Tibial nerve (tissue), 4 donors: ENCODE results near the gene RPS6KA2. TPM values are rescaled to one million over a fixed set of nuclear protein-coding genes. Genes with fewer than 3 reads are reported as not detected.

Source experiments
- DNase-seq, 2 donors: peaks; one replicate each; pipeline ENCODE4 v3.0.0-alpha.2; 2019; ENCODE audit warnings: low spot score in 2 of 2
- H3K27ac ChIP-seq, 4 donors: fragments of 200-600 bp; sonication (generic) in 3 of 4; one replicate each; pipeline ENCODE4 v1.5.1; 2017 to 2019; ENCODE audit warnings: mild to moderate bottlenecking in 1 of 4
- H3K27me3 ChIP-seq, 2 donors: fragments of 200-600 bp; sonication (generic) in 1 of 2; one replicate each; pipeline versions ENCODE4 v1.5.1 to v1.6.0; 2017 to 2019
- H3K36me3 ChIP-seq, 3 donors: fragments of 200-600 bp; sonication (generic); one replicate each; pipeline ENCODE4 v1.5.1; 2018 to 2019
- H3K4me1 ChIP-seq, 4 donors: fragments of 200-600 bp; sonication (generic) in 3 of 4; one replicate each; pipeline ENCODE4 v1.5.1; 2017 to 2019
- H3K4me3 ChIP-seq, 4 donors: fragments of 200-600 bp; sonication (generic) in 3 of 4; one replicate each; pipeline ENCODE4 v1.5.1; 2017 to 2019; ENCODE audit warnings: mild to moderate bottlenecking in 1 of 4, moderate library complexity in 1 of 4
- H3K9me3 ChIP-seq, 4 donors: fragments of 200-600 bp; sonication (generic) in 3 of 4; one replicate each; pipeline ENCODE4 v1.5.1; 2017 to 2019
- EP300 ChIP-seq, 2 donors: sonication (generic); formaldehyde crosslinking; IDR thresholded peaks; one replicate each; pipeline ENCODE4 v1.6.1; 2017; ENCODE audit warnings: antibody characterized with exemption in 2 of 2, mild to moderate bottlenecking in 1 of 2
- POLR2A ChIP-seq, 2 donors: fragments of 450-650 bp; IDR thresholded peaks; one replicate each; pipeline ENCODE4 v1.6.1; 2017; ENCODE audit warnings: antibody characterized with exemption in 2 of 2, mild to moderate bottlenecking in 2 of 2, moderate library complexity in 2 of 2
- WGBS, 2 donors: methylation state at CpG; one replicate each; pipeline ENCODE4 v1.1.5; 2018; 5-methylcytosine and 5-hydroxymethylcytosine counted together
- total RNA-seq, 4 donors: library from RNA; depleted of rRNA; stranded (reverse); fragments of >200 nt; gene quantifications; one replicate each; pipeline ENCODE4 v1.1.0, GENCODE V29; 2016
- TF ChIP-seq, protein P1 (sequence below), 5 experiments: fragments of 200-600 bp in 3 of 5; fragments of 450-650 bp in 2 of 5; sonication (generic) in 3 of 5; IDR thresholded peaks; one replicate each; pipeline ENCODE4 v1.5.1; 2016 to 2019; ENCODE audit warnings: antibody characterized with exemption in 5 of 5, mild to moderate bottlenecking in 3 of 5, moderate library complexity in 2 of 5

The RPS6KA2 gene
- total RNA-seq, 4 donors from 2014 or later: 89.6 to 153 (median 103) TPM

DNA sequence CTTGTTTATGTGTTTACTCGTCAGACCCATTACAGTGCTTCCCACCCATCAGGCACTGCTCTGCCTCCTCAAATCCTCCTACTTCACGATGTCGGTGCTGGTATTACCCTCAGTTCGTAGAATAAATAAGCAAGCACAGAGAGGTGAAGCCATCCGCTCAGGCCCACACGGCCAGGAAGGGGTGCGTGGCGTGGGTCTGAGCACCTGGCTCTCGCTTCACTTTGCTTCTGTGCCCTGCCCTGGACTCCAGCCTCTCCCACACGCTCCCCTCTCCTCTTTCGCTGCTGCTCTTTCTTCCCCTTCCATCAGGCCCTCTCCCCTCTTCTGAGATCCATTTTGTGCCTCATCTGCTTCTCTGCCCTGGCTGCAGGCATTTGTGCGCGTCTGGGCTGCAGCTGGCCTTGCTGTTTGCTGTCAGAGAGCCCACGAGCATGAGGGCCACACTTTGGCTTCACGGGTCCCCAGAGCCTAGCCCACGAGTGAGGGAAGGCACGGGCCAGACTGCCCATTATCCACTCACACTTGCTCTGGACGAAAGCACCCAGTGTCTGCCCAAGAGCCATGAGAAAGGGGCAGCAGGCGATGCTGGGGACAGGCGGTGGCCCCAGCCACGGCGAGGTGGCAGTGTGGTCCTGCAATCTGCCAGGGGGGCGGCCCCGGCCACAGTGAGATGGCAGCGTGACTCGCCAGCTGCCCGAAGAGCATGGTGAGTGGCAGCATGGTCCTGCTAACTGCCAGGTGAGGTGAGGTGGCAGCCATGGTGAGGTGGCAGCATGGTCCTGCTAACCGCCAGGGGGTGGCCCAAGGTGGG lies 148.1 kb downstream of the RPS6KA2 start:
- Histone ChIP-seq H3K27ac (no peak overlapping the region), H3K4me3 (no peak overlapping the region), H3K9me3 (no peaks in the 10 kb centered on the region), H3K36me3 (peaks cover 0 to 69% (median 0%) of the 10 kb centered on the region in 3 donors), H3K4me1 (no peaks in the 10 kb centered on the region), H3K27me3 (no peaks in the 10 kb centered on the region)
- WGBS, 2 donors: 83 to 91% methylated on average over 27 to 28 of the region's 28 CpGs
- TF ChIP-seq, protein P1, sequence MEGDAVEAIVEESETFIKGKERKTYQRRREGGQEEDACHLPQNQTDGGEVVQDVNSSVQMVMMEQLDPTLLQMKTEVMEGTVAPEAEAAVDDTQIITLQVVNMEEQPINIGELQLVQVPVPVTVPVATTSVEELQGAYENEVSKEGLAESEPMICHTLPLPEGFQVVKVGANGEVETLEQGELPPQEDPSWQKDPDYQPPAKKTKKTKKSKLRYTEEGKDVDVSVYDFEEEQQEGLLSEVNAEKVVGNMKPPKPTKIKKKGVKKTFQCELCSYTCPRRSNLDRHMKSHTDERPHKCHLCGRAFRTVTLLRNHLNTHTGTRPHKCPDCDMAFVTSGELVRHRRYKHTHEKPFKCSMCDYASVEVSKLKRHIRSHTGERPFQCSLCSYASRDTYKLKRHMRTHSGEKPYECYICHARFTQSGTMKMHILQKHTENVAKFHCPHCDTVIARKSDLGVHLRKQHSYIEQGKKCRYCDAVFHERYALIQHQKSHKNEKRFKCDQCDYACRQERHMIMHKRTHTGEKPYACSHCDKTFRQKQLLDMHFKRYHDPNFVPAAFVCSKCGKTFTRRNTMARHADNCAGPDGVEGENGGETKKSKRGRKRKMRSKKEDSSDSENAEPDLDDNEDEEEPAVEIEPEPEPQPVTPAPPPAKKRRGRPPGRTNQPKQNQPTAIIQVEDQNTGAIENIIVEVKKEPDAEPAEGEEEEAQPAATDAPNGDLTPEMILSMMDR (IDR thresholded peaks at IDR 0.05): no peak
- TF ChIP-seq EP300 (IDR thresholded peaks at IDR 0.05): no peak
- no peak for TF ChIP-seq POLR2A (IDR thresholded peaks at IDR 0.05)
- DNase-seq: no peak

DNA sequence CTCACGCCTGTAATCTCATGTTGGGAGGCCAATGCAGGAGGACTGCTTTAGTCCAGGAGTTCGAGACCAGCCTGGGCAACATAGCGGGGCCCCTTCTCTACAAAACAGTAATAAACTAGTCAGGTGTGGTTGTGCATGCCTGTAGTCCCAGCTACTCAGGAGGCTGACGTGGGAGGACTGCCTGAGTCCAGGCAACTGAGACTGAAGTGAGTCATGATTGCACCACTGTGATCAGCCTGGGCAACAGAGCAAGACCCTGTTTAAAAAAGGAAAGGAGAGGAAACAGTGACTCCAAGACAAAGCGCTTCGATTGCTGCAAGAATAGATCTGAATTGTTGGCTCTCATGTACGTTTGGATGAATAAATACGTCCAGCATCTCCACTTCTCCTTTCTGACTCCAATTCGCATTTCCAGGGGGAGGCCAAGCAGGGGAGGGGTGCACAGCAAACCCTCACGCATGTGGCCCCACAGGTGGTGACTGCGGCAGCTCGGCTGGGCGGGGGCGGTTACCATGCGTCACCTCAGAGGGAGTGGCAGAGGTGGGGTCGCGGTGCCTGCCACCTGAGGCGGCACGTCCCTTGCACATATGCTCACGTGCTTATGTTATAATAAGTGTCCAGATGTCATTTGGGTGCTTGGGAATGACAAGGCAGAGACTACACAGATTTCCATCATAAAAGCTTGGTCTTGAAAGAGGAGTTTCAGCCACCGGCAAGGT lies 149.2 kb downstream of the RPS6KA2 start:
- DNase-seq: no peak
- 92 to 93% methylated on average over 21 of the region's 21 CpGs for WGBS, 2 donors

DNA sequence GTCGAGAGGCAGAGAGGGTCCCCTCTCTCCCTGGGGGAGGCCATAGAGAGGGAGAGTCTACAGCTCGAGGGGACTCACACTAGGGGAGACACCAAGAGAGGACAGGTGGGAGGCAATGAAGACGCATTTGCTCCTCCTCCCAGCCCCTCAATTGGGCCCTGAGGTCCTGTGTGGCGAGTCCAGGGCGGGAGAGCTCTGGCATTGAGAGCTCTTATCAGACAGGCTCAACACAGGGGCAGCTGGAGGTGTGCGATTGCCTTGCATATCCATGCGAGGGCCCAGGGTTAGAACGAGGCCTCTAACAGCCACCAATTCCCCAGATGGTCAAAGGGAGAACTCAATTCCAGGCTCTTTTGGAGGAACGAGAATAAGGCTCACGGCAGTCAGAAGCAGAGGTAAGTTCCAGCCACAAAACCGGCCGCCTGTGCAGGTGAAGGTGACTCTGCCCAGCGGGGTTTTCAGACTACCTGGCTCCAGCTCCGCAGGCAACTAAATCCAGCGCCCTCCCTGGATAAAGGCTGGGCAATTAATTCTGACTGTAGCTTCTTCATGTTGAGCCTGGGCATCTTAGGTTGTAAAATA lies 150.3 kb downstream of the RPS6KA2 start:
- H3K4me3 ChIP-seq: no peak overlapping the region
- no peaks in the 10 kb centered on the region for H3K4me1 ChIP-seq
- H3K36me3 ChIP-seq: peaks cover 0 to 60% (median 0%) of the 10 kb centered on the region in 3 donors
- DNase-seq: no peak
- no peaks in the 10 kb centered on the region for H3K27me3 ChIP-seq
- TF ChIP-seq, protein P1 (IDR thresholded peaks at IDR 0.05): no peak
- TF ChIP-seq POLR2A (IDR thresholded peaks at IDR 0.05) (no peak), EP300 (IDR thresholded peaks at IDR 0.05) (no peak)
- WGBS, 2 donors: 83 to 85% methylated on average over 15 of the region's 15 CpGs
- no peak overlapping the region for H3K27ac ChIP-seq
- H3K9me3 ChIP-seq: no peaks in the 10 kb centered on the region

More for the DNA sequence above, 149.2 kb downstream of the RPS6KA2 start:
- H3K4me3 ChIP-seq: no peak overlapping the region
- H3K4me1 ChIP-seq: no peaks in the 10 kb centered on the region
- TF ChIP-seq EP300 (IDR thresholded peaks at IDR 0.05) (no peak), POLR2A (IDR thresholded peaks at IDR 0.05) (no peak)
- TF ChIP-seq, protein P1 (IDR thresholded peaks at IDR 0.05): no peak
- no peaks in the 10 kb centered on the region for H3K27me3 ChIP-seq
- no peak overlapping the region for H3K27ac ChIP-seq
- H3K9me3 ChIP-seq: no peaks in the 10 kb centered on the region
- peaks cover 0 to 60% (median 0%) of the 10 kb centered on the region in 3 donors for H3K36me3 ChIP-seq

DNA sequence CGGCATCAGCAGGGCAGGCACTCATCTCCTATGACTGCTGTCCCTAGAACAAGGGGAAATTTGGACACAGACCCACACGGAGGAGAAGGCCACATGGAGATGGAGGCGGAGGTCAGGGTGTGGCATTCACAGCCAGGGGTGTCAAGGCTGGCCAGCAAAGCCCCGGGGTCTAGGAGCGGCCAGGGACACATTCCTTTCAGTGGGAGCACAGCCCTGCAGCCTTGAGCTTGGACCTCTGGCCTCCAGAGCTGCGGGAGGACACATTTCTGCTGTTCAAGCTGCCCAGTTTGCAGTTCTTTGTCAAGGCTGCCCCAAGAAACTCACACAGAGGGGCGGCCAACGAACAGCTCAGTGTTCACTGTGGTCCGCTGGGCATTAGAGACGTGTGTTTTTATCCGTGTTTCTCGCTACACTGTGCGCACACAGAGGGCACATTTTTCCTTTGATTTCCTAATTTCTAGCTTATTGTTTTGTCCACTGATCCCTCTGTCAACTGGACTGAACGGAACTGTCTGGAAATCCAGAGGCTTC lies 150.9 kb downstream of the RPS6KA2 start:
- no peaks in the 10 kb centered on the region for H3K27me3 ChIP-seq
- no peak for DNase-seq
- WGBS, 2 donors: 69 to 72% methylated on average over 14 of the region's 14 CpGs
- H3K9me3 ChIP-seq: no peaks in the 10 kb centered on the region
- no peak overlapping the region for H3K4me3 ChIP-seq
- H3K27ac ChIP-seq: no peak overlapping the region
- no peaks in the 10 kb centered on the region for H3K4me1 ChIP-seq
- H3K36me3 ChIP-seq: peaks cover 0 to 60% (median 0%) of the 10 kb centered on the region in 3 donors
- no peak for TF ChIP-seq EP300 (IDR thresholded peaks at IDR 0.05)
- TF ChIP-seq, protein P1 (IDR thresholded peaks at IDR 0.05): no peak
- no peak for TF ChIP-seq POLR2A (IDR thresholded peaks at IDR 0.05)
